ENCODE data around the gene CRHR1. TPM values are rescaled to one million over a fixed set of nuclear protein-coding genes. Genes with fewer than 3 reads are reported as not detected.

CRHR1 gene
- total and polyA plus RNA-seq, 10 of the 15 experiments (the other 5 are each of a cell fraction or from before 2014, with no cell fraction given): 0.08 TPM; not detected in 9

DNA sequence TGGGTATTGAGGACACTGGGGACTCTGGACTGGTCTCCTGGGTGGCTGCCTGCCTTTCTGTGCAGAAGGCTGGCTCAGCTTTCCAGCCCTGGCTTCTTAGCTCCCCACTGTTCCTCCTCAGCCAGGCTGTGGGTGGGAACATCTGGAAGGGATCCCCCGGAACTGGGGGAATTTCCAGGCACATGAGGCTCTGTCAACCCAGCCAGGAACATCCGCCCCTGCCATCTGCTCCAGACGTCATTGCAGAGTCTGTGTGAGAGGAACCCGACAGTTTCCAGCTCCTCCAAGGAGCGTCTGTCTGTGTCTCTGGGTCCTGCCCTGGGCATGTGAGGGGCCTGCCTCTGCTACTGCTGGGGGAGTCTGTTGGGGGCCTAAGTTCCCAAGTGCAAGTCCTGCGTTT is 36.2 kb upstream of the CRHR1 start:
- Histone ChIP-seq H3K4me1 (ENCODE audit: control insufficient read depth, insufficient read depth, low read length) (no peaks in the 10 kb centered on the region), H2AFZ (ENCODE audit: control insufficient read depth, low read depth, low read length) (no peak overlapping the region), H3K9me3 (replicated peaks; ENCODE audit: control insufficient read depth, insufficient read depth, low read length) (no peaks in the 10 kb centered on the region), H3K9ac (ENCODE audit: control insufficient read depth, insufficient read depth, low read length) (no peak overlapping the region), H3K79me2 (ENCODE audit: control insufficient read depth, insufficient read depth, low read length) (no peaks in the 10 kb centered on the region), H3K4me3 (no peak overlapping the region), H3K36me3 (ENCODE audit: control insufficient read depth in 2 of 2, insufficient read depth in 2 of 2, low read length in 1 of 2) (no peaks in the 10 kb centered on the region), H3K27me3 (replicated peaks in 1 of 2; ENCODE audit: control insufficient read depth in 2 of 2, insufficient read depth in 2 of 2, low read length in 1 of 2) (peaks cover 0 to 4% of the 10 kb centered on the region in 2 experiments; a peak in 2 of 4 replicates), H3K27ac (ENCODE audit: control insufficient read depth, insufficient read depth) (no peak overlapping the region), H4K20me1 (ENCODE audit: control insufficient read depth, insufficient read depth) (no peaks in the 10 kb centered on the region), H3K4me2 (ENCODE audit: control insufficient read depth, insufficient read depth) (no peak overlapping the region)
- FAIRE-seq (no peak), ATAC-seq (no peak), DNase-seq (ENCODE audit: low read depth, low spot score) (no peak)
- intact Hi-C loops (cut with micrococcal nuclease; ENCODE audit: unreplicated experiment) (no loop called here), in situ Hi-C loops (cut with MboI) (no loop called here)
- TF ChIP-seq, protein P1, sequence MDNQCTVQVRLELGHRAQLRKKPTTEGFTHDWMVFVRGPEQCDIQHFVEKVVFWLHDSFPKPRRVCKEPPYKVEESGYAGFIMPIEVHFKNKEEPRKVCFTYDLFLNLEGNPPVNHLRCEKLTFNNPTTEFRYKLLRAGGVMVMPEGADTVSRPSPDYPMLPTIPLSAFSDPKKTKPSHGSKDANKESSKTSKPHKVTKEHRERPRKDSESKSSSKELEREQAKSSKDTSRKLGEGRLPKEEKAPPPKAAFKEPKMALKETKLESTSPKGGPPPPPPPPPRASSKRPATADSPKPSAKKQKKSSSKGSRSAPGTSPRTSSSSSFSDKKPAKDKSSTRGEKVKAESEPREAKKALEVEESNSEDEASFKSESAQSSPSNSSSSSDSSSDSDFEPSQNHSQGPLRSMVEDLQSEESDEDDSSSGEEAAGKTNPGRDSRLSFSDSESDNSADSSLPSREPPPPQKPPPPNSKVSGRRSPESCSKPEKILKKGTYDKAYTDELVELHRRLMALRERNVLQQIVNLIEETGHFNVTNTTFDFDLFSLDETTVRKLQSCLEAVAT (IDR thresholded peaks at IDR 0.05): no peak
- TF ChIP-seq DPF2 (IDR thresholded peaks at IDR 0.05) (no peak), CHD4 (IDR thresholded peaks at IDR 0.05) (no peak), PML (IDR thresholded peaks at IDR 0.05; ENCODE audit: low read length) (no peak)
- POLR2A ChIA-PET: no interaction called here
- CTCF ChIA-PET: no interaction called here
- SMC1A ChIA-PET (ENCODE audit: uncharacterized antibody, unreplicated experiment): no interaction called here
- RAD21 ChIA-PET (ENCODE audit: unreplicated experiment): no interaction called here
- 11% methylated on average over 6 of the region's 6 CpGs for whole genome bisulfite sequencing (ENCODE audit: insufficient coverage, insufficient replicate concordance, low lambda C conversion rate, missing lambda C conversion rate)
- BruUV-seq (replicated peaks): no TSS peak

DNA sequence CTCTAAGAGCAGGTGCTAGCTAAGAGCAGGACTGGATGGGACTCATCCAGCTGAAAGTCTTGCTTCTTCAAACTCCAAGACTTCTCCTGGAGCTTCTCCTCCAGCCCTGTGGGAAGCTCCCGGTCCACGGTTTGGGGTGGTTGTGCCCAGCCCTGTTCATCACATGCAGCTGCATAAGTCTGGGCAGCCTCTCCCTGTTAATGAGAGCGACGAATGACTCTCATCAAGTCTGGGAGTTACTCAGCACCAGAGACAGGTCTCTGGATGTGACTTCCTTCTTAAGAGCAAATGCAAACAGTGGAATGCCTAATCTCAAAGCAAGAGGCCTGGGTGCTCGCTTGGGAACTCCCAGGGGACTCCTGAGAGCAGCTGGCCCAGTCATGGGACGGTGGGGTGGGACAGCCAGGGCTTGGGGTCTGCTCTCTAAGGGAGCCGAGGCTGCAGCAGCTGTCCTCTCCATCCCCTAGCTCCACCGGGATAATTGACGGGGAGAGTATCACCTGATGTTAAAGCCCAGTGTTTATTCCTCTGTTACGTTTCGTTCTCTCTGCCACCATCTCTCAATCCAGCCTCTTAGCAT is 35.3 kb upstream of the CRHR1 start:
- POLR2A ChIA-PET: no interaction called here
- CTCF ChIA-PET: no interaction called here
- H3K9me3 ChIP-seq (replicated peaks; ENCODE audit: control insufficient read depth, insufficient read depth, low read length): no peaks in the 10 kb centered on the region
- H3K4me2 ChIP-seq (ENCODE audit: control insufficient read depth, insufficient read depth): no peak overlapping the region
- no peaks in the 10 kb centered on the region for H3K79me2 ChIP-seq (ENCODE audit: control insufficient read depth, insufficient read depth, low read length)
- ATAC-seq (no peak), DNase-seq (ENCODE audit: low read depth, low spot score) (no peak), FAIRE-seq (no peak)
- H3K4me1 ChIP-seq (ENCODE audit: control insufficient read depth, insufficient read depth, low read length): no peaks in the 10 kb centered on the region
- RAD21 ChIA-PET (ENCODE audit: unreplicated experiment): no interaction called here
- H2AFZ ChIP-seq (ENCODE audit: control insufficient read depth, low read depth, low read length): no peak overlapping the region
- no peak overlapping the region for H3K27ac ChIP-seq (ENCODE audit: control insufficient read depth, insufficient read depth)
- 27% methylated on average over 11 of the region's 11 CpGs for WGBS (ENCODE audit: insufficient coverage, insufficient replicate concordance, low lambda C conversion rate, missing lambda C conversion rate)
- BruUV-seq (replicated peaks): no TSS peak
- in situ Hi-C loops (cut with MboI): no loop called here
- no peaks in the 10 kb centered on the region for H3K36me3 ChIP-seq (ENCODE audit: control insufficient read depth in 2 of 2, insufficient read depth in 2 of 2, low read length in 1 of 2)
- H3K9ac ChIP-seq (ENCODE audit: control insufficient read depth, insufficient read depth, low read length): no peak overlapping the region
- peaks cover 0 to 4% of the 10 kb centered on the region in 2 experiments; a peak in 2 of 4 replicates for H3K27me3 ChIP-seq (replicated peaks in 1 of 2; ENCODE audit: control insufficient read depth in 2 of 2, insufficient read depth in 2 of 2, low read length in 1 of 2)
- intact Hi-C loops (cut with micrococcal nuclease; ENCODE audit: unreplicated experiment): no loop called here
- no peak overlapping the region for H3K4me3 ChIP-seq
- no peak for TF ChIP-seq TARDBP (IDR thresholded peaks at IDR 0.05; ENCODE audit: borderline replicate concordance)
- TF ChIP-seq CBX5 (IDR thresholded peaks at IDR 0.05; ENCODE audit: low read depth): no peak
- no peak for TF ChIP-seq STAT1 (conservative IDR thresholded peaks at IDR 0.05)
- no peak for TF ChIP-seq GABPA (IDR thresholded peaks at IDR 0.05; ENCODE audit: low read depth)
- TF ChIP-seq TBL1XR1 (IDR thresholded peaks at IDR 0.05; ENCODE audit: low read depth, low read length): no peak
- TF ChIP-seq CBX3 (IDR thresholded peaks at IDR 0.05; ENCODE audit: borderline replicate concordance, low read depth): no peak
- TF ChIP-seq, protein P2, sequence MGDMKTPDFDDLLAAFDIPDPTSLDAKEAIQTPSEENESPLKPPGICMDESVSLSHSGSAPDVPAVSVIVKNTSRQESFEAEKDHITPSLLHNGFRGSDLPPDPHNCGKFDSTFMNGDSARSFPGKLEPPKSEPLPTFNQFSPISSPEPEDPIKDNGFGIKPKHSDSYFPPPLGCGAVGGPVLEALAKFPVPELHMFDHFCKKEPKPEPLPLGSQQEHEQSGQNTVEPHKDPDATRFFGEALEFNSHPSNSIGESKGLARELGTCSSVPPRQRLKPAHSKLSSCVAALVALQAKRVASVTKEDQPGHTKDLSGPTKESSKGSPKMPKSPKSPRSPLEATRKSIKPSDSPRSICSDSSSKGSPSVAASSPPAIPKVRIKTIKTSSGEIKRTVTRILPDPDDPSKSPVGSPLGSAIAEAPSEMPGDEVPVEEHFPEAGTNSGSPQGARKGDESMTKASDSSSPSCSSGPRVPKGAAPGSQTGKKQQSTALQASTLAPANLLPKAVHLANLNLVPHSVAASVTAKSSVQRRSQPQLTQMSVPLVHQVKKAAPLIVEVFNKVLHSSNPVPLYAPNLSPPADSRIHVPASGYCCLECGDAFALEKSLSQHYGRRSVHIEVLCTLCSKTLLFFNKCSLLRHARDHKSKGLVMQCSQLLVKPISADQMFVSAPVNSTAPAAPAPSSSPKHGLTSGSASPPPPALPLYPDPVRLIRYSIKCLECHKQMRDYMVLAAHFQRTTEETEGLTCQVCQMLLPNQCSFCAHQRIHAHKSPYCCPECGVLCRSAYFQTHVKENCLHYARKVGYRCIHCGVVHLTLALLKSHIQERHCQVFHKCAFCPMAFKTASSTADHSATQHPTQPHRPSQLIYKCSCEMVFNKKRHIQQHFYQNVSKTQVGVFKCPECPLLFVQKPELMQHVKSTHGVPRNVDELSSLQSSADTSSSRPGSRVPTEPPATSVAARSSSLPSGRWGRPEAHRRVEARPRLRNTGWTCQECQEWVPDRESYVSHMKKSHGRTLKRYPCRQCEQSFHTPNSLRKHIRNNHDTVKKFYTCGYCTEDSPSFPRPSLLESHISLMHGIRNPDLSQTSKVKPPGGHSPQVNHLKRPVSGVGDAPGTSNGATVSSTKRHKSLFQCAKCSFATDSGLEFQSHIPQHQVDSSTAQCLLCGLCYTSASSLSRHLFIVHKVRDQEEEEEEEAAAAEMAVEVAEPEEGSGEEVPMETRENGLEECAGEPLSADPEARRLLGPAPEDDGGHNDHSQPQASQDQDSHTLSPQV (IDR thresholded peaks at IDR 0.05): no peak
- no peaks in the 10 kb centered on the region for H4K20me1 ChIP-seq (ENCODE audit: control insufficient read depth, insufficient read depth)
- SMC1A ChIA-PET (ENCODE audit: uncharacterized antibody, unreplicated experiment): no interaction called here

Data from GM12878 (cell line).